ENCODE measurements around the gene MYL10.

The MYL10 gene

GRCh38 chr7:101595246-101595645, 33.9 kb downstream of the MYL10 start:
- DNase-seq, result no peak

DNA sequence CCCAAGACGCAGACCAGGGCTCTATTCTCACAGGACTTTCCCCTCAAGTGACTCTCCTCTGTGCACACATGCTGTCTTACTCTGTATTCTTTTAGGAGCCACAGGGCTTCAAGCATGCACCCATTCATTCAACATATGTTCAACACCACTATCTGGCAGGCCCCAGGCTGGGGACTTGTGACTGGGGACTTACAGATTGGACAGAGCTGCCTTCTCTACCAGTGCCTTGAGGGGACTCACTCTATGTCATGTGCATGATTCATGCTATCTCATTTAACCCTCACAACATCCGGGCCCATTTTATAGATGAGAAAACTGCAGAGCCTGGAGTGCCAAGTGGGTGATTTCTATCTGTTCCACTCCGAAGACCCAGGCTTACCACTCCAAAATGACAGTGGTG, 34.3 kb downstream of the MYL10 start:
- no peak for DNase-seq

GRCh38 chr7:101593556-101593955, 35.5 kb downstream of the MYL10 start:
- DNase-seq, result no peak

DNA sequence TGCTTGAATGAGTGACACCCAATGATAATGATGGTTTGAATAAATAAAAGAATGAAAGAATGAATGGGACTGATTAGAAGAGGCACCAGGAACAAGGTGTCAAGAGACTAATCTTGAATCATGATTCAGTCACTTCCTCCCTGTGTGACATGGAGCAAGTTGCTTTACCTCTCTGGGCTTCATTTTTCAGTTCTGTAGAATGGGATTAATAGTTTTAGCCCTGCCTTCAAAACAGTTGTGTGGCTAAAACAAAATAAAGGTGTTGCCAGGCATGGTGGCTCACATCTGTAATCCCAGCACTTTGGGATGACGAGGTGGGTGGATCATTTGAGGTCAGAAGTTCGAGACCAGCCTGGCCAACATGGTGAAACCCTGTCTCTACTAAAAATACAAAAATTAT, 37.6 kb downstream of the MYL10 start:
- no peak for DNase-seq

GRCh38 chr7:101590663-101591435, 38.2 kb downstream of the MYL10 start:
- DNase-seq, result no peak

DNA sequence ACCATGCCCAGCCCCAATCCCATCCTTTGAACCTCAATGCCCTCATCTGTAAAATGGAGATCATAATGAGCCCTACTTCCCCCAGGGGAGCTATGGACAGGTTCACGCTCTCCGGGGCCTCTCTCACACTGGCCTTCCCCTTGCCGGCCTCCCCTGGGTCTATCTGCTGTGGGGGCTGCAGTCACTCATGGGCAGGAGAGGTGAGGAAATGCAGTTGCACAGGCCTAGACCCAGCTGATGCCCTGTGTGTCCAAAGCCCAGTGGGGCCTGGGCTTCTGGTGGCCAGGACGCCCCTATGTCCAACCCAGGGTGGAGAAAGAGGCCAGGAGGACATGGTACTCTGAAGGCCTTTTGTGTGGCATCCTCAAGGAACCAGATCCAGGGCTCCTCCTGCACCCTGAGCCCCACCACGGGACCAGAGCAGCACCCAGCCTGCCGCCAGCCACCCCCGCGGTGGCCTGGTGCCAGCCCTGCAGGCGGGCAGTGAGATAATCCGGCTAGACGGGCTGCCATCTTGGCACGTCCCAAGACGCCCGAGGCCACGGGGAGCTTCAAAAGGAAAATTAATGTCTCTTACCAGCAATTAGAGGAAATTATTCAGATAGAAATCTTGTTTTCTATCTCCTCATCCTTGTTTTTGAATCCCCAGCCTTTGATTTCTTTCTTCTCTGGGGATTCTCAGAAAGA, 39.0 kb downstream of the MYL10 start:
- no peak for DNase-seq

- DNase-seq, result no peak
Measured at GRCh38 chr7:101589052-101589451, 40.0 kb downstream of the MYL10 start.

GRCh38 chr7:101588131-101588935, 40.8 kb downstream of the MYL10 start:
- DNase-seq, result no peak

GRCh38 chr7:101586906-101587677, 42.0 kb downstream of the MYL10 start:
- DNase-seq, result no peak

DNA sequence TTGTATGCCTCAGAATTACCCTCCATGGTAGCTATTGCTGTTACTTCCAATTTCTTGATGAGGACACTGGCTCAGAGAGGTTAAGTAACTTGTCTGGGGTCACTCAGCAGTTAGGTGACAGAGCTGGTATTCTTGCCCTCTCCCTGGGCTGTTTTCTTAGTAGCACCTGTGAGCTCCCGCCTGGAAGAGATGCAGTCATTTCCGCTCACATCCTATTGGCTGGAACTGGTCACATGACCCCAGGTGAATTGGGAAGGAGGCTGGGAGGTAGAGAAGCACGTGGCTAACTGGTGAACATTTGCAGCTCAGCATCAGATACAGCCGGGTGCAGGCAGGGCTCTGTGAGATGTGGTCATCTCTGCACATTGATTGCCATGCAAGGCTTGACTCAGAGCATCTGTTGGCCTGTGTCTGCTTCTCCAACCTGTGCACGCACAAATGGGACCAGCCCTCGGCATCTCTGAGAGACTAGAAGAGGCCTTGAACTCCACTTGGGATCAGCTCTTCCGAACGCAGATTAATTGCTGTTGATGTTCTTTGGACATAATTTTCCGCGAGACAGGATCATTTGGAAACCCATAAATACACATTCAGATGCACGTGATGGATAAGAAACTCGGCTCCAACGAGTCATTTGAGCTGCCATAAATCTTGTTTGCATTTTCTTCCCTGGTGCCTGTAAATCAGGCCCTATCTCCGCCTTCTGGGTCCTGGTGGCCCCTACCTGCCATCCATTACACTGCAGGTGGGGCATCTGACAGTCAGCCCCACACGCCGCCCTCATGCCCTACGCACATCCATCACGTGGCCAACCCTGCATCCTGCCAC, 42.8 kb downstream of the MYL10 start:
- DNase-seq, result no peak

GRCh38 chr7:101582971-101583370, 46.1 kb downstream of the MYL10 start:
- DNase-seq, result no peak

DNA sequence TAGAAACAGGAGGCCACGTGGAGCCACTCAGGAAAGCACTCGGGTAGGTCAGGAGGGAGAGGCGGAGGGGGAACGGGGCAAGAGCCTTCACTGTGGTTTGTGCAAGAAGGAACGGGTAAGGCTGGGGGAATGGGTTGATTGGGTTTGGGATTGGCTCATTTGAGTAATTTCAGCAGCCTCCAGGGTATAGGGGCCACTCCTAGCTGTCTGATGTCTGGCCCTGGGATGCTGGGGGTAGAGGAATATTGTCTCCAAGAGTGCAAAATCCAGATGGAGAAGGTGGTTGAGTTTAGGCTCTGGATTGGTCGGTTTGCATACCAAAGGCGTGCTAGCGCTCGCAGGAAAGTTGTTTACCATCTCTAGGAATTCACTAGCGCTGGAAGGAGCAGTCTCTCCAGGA, 47.2 kb downstream of the MYL10 start:
- no peak for DNase-seq

- DNase-seq, result no peak
Measured at GRCh38 chr7:101580596-101580995, 48.5 kb downstream of the MYL10 start.

DNA sequence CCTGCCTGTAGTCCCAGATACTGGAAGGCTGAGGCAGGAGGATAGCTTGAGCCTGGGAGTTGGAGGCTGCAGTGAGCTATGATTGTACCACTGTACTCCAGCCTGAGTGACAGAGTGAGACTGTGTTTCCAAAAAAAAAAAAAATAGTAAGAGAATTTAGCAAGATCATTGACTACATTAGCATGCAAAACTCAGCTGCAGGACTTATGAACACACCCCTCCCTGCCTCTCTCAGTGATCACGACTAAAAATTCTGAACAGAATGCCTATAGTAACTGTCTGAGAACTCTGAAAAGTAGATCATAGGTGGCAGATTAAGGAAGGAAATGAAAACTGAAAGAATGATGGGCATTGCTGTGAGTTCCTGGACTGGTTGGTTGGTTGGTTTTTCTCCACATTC, 50.5 kb downstream of the MYL10 start:
- DNase-seq, result no peak

GRCh38 chr7:101576998-101577397, 52.1 kb downstream of the MYL10 start:
- no peak for DNase-seq

DNA sequence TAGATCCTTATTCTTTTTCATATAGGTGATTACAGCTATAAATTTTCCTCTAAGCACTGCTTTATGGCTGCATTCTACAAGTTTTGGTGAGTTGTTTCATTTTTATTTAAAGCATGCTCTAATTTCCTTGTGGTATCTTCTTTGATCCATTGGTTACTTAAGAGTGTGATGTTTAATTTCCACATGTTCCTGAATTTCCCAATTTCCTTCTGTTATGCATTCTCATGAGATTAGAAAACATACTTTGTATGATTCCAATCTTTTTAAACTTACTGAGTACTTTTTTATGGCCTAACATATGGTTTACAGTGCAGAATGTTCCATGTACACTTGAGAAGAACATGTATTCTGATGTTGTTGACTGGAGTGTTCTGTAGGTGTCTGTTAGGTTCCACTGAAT, 53.4 kb downstream of the MYL10 start:
- no peak for DNase-seq

- no peak for DNase-seq
Measured at GRCh38 chr7:101575168-101575567, 53.9 kb downstream of the MYL10 start.

DNA sequence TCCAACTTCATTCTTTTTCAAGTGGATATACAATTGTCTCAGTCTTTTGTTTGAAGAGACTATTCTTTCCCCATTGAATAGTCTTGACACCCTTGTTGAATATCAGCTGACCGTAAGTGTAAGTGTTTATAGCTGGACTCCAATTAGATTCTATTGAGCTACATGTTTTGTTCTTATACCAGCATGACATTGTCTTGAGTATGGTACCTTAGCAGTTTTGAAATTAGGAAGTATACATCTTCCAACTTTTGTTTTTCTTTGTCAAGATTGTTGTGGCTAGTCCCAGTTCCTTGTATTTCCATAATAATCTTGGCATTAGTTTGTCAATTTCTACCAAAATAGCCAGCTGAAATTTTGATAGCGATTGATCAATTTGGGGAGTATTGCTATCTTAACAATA, 56.9 kb downstream of the MYL10 start:
- DNase-seq, result no peak

GRCh38 chr7:101567230-101567629, 61.9 kb downstream of the MYL10 start:
- no peak for DNase-seq

- no peak for DNase-seq
Measured at GRCh38 chr7:101565601-101566209, 63.4 kb downstream of the MYL10 start.

DNA sequence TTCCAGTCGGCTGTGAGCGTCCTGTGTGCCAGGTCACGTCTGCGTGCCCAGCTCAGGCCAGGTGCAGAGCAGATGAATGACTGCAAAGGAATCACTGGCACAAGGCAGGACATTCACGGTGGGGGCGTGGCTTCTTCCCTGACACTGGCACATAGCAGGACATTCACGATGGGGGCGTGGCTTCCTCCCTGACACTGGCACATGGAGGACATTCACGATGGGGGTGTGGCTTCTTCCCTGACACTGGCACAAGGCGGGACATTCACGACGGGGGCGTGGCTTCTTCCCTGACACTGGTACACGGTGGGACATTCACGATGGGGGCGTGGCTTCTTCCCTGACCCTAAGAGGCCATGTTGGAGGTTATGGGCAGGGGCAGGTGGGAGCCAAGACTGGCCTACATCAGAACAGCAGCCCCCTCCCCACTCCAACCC, 64.3 kb downstream of the MYL10 start:
- no peak for DNase-seq

Measured in stimulated activated CD4-positive, alpha-beta T cell treated with anti-CD3 and anti-CD28 coated beads, Interleukin-1b, Interleukin-23, amount 100 ng/mL, for 48 hours (primary cell).